HG02759 (cell line): ENCODE measurements around the gene OCA2.
"Not testable (repeated sequence)": the region's sequence is repeated elsewhere in the genome, so short reads cannot be mapped to it uniquely, and the experiment has no call there.

Experiments
- ATAC-seq: cut with Tn5 transposase; IDR thresholded peaks from one replicate; pipeline ENCODE4 v1.9.1; 2021; ENCODE audit warnings: mild to moderate bottlenecking, moderate library complexity; ENCODE audit not compliant: unreplicated experiment

Gene OCA2

DNA sequence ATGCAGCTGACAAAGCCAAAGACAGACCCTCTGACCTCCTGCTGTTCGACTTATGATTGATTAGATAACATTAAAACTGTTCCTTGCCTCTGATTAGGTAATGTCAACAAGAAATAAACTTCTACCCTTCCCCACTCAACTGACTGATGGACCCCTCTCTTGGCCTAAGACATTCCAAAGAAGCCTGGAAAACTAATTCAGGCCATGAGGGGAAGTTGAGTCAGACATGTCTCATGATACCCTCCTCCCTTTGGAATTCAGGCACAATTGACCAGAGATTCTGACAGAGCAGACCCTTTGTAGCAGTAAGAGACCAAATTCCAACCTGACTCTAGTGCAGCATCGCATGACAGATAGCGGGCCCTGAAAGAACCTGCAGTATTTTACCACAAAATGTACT, 354.5 kb downstream of the OCA2 start:
- ATAC-seq: no peak

DNA sequence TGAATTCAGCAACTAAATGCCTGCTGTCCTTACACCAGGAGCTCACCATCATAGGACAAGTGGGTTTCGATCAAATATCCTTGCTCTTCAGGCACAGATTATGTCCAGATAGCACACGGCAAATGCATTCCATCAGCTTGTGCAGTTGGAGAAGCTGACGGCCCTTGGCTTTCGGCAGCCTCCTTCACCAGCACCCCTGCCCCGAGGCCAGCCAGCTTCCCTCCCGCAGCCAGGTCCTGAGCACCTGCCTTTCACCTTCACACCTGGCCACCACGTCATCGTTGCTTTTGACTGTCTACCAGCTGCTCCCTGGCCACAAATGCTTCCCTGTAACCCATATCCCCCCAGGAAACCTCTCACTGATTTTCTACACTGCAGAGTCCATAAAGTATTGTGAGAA, 355.5 kb downstream of the OCA2 start:
- ATAC-seq: no peak

DNA sequence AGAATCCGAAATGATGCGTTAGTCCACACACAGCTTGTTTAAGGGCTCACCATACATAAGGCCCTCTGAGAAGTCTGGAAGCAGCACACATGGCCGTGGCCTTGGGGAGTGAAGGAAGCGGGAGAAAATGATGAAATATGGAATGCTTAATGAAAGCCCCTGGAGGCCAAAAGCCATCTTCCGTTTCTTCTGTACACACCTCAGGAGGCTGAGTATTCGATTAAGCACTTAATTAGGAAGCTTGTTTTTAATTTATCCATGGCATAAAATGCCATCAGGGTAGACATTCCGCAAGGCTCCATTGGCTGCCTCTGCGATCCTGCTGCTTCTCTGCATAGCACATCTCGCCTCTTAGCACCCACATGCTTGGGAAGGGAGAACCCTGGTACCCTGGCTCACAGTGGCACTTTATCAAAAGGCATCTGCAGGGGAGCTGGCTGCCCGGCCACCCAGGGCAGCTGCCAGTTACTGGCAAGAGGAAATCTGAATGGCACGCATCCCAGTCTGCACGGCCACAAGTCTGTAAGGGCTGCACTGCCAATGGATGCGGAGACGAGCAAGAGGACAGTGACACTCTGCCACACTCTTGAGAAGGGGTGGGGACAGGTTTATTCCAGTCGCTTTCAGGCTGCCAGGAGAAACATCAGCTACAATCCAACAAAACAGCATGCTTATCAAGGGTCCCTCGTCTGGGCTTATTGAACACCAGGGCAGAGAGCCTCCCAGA, 356.2 kb downstream of the OCA2 start:
- no peak for ATAC-seq

DNA sequence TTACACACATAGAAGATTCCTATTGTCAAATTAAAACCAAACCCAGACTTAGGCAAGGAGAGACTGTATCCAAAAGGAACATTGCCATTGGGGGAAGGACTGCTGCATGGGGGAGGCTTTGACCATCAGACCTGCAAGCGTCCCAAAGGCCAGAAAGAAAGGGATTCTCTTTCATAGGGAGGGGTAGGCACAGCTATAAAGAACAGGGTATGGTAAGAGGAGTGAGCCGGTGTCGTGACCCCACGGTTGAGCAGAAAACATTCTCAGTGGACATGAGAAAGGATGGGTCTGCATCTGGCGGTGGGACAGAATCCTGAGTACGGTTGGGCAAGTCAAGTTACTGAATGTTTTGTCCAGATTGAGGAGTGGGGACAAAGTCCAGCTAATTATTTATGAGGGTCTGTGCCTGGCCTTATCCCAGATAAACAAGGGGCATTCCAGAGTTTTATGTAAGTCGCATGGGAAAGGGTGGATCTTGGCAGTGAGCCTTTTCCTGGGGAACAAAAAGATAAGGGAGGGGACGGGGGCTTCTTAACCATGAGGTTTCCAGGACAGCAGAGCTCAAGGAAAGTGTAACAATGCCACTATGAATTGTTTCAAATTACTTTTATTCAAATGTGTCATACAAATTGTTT, 357.8 kb downstream of the OCA2 start:
- ATAC-seq: no peak

DNA sequence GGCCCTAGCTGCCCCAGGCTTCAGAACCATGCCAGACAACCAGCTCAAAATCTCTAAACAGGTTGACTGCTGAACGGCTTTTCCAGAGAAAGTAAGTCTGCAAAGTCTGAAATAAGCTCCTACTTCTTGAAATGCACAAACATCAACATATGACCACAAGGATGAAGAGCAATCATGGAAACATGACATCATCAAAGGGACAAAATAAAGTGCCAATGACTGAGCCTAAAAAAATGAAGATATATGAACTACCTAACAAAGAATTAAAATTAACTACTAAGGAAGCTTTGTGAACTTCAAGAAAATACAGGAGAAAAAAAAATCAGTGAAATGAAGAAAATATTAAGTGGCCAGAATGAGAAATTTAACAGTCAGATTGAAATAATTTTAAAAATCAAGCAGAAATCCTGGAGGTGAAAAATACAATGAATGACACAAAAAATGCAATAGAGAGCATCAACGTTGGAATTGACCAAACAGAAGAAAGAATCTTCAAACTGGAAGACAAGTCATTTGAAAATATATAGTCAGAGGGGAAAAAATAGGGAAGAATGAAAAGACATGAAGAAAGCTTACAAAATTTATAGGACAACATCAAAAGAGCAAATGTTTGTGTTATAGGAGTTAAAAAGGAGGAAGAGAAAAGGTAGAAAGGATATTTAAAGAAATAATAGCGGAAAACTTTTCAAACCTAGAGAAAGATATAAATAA, 364.2 kb downstream of the OCA2 start:
- ATAC-seq: no peak

DNA sequence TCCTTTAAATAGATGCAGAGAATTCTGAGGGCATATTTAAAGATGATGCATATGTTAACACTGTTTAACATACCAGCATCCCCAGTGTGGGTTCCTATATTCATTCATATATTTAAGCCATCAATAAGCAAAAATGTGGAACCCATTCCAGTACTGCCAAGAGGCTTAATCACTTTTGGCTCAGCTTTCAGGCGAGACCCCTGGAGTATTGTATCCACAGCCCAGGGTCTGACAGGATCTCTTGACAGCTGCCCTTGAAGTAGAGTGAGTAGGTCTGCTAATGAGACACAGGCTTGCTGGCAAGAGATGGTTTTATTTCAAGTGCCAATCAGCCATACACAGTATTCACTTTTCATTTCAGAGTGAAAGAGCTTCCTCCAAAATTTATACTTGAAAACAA, 367.3 kb downstream of the OCA2 start:
- ATAC-seq: no peak

DNA sequence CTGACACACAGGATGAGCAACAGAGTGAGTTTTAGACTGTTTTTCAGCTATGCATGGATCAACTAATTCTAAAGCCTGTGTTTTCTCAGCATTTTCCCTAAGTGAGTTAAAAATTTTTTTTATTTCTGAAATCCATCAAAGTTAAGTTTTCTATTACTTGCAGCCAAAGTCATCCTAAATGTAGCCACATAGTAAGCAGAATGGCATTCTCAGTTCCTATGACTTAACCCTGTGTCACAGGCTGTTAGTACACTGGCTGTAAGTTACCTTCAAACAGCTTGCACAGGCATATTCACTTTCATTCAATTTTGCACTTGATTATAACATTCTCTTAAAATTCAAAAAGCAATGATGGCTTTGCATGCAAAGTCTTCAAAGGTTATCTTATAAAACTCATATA, 368.2 kb downstream of the OCA2 start:
- no peak for ATAC-seq

DNA sequence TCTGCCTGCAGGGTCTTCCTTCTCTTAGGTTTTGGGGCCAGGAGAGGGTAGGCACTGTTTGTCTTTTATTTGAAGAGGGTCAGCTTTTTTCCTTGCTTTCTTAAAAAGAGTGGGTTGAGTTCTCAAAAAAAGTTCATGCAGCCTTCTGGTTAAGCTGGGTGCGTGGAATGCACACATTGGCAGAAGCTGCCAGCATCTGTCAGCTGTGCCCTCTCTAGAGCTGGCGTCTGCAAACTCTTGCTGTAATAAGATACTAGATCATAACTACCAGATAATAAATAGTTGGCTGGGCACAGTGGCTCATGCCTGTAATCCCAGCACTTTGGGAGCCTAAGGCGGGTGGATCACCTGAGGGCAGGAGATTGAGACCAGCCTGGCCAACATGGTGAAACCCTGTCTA, 373.4 kb downstream of the OCA2 start:
- no peak for ATAC-seq

DNA sequence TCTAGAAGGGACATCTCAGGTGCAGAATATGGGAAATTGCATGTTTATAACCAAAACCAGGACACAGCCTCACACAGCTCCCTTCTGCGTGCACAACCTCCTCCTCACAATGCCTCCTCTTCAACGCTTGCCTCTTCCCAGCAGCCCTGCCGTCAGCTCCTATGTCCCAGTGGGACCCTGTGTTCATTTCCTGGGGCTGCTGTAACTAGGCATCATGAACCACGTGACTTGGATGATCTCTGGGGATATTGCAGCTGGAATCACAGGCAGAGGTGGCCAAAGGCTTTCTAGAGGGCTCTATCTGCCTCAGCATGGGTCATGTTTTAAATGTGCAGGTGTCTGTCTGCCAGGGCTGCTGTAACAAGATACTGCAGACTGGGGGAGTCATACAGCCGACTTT, 375.3 kb downstream of the OCA2 start:
- ATAC-seq: no peak

DNA sequence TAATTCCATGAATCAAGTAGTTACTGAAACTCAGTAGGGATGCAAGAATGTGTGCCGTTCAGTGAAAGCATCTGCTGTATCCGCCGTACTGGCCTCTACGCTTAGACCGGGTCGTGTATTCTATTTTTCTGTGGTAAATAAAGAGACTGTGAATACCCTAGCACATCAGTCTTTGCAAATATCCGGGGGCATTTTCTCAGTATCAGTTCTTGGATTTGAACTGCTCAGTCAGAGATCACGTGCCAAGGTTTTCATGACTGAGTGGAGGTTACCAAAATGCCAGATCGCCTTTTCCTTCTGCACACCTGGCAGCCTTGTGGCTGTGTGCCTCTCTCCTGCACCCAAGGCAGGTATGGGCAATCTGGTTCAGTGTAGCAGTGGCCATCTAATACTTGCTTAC, 377.0 kb downstream of the OCA2 start:
- ATAC-seq: no peak

DNA sequence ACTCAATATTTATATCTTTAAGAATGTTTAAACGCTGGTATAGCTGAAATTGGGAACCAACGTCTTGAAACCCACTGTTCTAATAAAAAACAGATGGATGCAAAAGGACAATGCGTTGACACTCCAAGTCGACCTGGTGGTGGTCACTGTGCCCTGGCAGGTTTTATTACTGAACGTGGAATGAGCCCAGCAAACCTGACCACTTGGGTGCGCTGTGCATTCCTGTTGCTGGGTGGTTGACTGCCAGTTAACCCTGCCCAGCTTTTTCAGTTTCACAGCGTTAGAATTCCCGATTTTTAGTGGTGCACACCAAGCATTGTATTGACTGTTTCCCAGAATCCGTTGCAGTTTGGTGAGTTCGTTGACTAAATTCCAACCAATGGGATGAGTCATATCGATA, 384.4 kb downstream of the OCA2 start:
- ATAC-seq: no peak

DNA sequence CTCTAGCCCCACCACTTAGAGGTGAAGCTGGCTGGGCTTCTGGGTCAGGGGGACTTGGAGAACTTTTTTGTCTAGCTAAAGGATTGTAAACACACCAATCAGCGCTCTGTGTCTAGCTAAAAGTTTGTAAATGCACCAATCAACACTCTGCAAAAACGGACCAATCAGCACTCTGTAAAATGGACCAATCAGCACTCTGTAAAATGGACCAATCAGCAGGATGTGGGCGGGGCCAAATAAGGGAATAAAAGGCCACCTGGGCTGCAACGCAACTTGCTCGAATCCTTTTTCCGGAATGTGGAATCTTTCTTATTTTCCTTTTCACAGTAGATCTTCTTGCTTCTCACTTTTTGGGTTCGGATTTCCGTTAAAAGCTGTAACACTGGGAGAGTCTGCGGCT, 385.3 kb downstream of the OCA2 start:
- not testable (repeated sequence) for ATAC-seq

DNA sequence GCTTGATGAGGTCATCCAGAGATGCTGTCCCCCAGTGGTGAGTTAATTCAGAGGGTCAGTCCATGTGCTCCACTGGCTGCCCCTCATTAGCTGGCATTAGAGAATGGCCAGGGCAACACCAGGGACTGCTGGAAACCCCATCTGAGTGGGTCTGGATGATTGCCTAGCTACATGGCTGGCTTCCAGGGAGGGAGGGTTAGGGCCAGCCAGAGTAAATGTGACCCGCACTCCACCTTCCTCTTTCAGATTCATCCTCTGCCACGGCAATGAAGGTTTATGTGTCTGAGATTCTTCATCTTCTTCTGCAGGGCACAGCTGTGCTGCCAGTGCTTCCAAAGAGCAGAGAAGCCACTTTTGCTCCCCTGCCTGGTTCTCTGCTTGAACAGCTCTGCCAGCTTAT, 391.9 kb downstream of the OCA2 start:
- no peak for ATAC-seq

DNA sequence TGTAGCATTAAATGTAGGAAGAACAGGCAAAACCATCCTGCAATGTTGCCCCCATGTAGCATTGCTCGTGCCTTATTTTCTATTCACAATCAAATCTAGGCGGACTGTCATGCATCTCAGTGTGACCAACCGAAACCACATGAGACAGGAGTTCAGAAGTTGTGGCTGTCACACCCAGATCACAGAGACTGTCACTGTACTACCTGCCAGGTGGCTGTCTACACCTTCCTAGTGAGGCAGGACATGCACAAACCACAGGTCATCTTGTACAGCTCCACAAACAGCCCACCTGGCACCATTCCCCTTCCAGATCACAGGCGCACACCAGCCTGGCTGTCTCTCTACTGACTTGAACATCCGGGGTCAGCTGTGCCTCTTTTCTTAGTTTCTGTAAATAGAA, 392.8 kb downstream of the OCA2 start:
- no peak for ATAC-seq

DNA sequence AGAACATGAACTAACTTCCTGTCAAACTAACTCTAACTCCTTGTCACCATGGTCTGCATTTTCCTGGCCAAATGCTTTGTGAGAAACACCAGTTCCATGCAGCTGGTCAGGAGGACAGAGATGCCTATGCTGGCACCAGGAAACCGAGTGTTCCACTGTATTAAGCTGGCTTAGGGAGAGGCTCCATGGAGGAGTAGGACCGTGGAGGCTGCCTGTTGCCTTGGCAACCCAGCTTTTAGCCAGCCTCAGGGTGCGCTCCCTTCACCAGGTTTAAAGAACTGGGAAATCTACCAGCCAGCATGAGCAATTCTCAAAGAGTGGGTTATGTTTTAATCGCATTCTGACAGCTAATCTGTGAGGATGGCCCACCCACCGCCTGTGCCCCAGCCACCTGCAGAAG, 394.1 kb downstream of the OCA2 start:
- ATAC-seq: no peak
